GM08714 (cell line): Measurements from ENCODE around the gene UPB1.

Source experiments
- H3K4me3 ChIP-seq: fragments of 200-500 bp; sonication (Bioruptor generic); 2 replicates; pipeline ENCODE4 v1.5.1; 2014; ENCODE audit warnings: mild to moderate bottlenecking, low read length, inconsistent platforms
- ZNF274 ChIP-seq: IDR thresholded peaks from 2 replicates; pipeline ENCODE4 v1.6.1; 2012; ENCODE audit warnings: mild to moderate bottlenecking, low read depth, low read length

UPB1 gene

GRCh38 chr22:24494167-24494527, 985 bp upstream of the UPB1 start:
- no peak overlapping the region for H3K4me3 ChIP-seq

GRCh38 chr22:24495365-24495675, 188 bp downstream of the UPB1 start:
- H3K4me3 ChIP-seq: no peak overlapping the region
- TF ChIP-seq ZNF274: no peak

More at GRCh38 chr22:24494167-24494527, 985 bp upstream of the UPB1 start:
- no peak for TF ChIP-seq ZNF274

- no peak overlapping the region for H3K4me3 ChIP-seq
- TF ChIP-seq ZNF274: no peak
Observed at GRCh38 chr22:24496234-24496633, 1.1 kb downstream of the UPB1 start.

GRCh38 chr22:24496661-24497060, 1.5 kb downstream of the UPB1 start:
- H3K4me3 ChIP-seq: no peak overlapping the region
- no peak for TF ChIP-seq ZNF274

GRCh38 chr22:24497841-24498258, 2.7 kb downstream of the UPB1 start:
- no peak overlapping the region for H3K4me3 ChIP-seq
- no peak for TF ChIP-seq ZNF274

GRCh38 chr22:24498824-24499223, 3.7 kb downstream of the UPB1 start:
- H3K4me3 ChIP-seq: no peak overlapping the region
- TF ChIP-seq ZNF274: no peak

GRCh38 chr22:24499706-24500276, 4.7 kb downstream of the UPB1 start:
- no peak overlapping the region for H3K4me3 ChIP-seq
- no peak for TF ChIP-seq ZNF274

- H3K4me3 ChIP-seq: no peak overlapping the region
- TF ChIP-seq ZNF274: no peak
Observed at GRCh38 chr22:24500277-24500820, 5.2 kb downstream of the UPB1 start.

- no peak overlapping the region for H3K4me3 ChIP-seq
- no peak for TF ChIP-seq ZNF274
Observed at GRCh38 chr22:24501301-24502005, 6.3 kb downstream of the UPB1 start.

- TF ChIP-seq ZNF274: no peak
- H3K4me3 ChIP-seq: no peak overlapping the region
Observed at GRCh38 chr22:24502034-24502433, 6.9 kb downstream of the UPB1 start.

- TF ChIP-seq ZNF274: no peak
- H3K4me3 ChIP-seq: no peak overlapping the region
Observed at GRCh38 chr22:24502541-24502940, 7.4 kb downstream of the UPB1 start.

- no peak overlapping the region for H3K4me3 ChIP-seq
- TF ChIP-seq ZNF274: no peak
Observed at GRCh38 chr22:24503137-24503842, 8.2 kb downstream of the UPB1 start.

- H3K4me3 ChIP-seq: no peak overlapping the region
- TF ChIP-seq ZNF274: no peak
Observed at GRCh38 chr22:24503843-24504338, 8.8 kb downstream of the UPB1 start.

GRCh38 chr22:24504540-24504939, 9.4 kb downstream of the UPB1 start:
- H3K4me3 ChIP-seq: no peak overlapping the region
- TF ChIP-seq ZNF274: no peak
